ENCODE measurements around the gene MEIOB. TPM values are rescaled to one million over a fixed set of nuclear protein-coding genes. Genes with fewer than 3 reads are reported as not detected.
"Not testable (repeated sequence)": the region's sequence is repeated elsewhere in the genome, so short reads cannot be mapped to it uniquely, and the experiment has no call there.

Gene MEIOB
- total RNA-seq, 1 donor, result not detected

DNA sequence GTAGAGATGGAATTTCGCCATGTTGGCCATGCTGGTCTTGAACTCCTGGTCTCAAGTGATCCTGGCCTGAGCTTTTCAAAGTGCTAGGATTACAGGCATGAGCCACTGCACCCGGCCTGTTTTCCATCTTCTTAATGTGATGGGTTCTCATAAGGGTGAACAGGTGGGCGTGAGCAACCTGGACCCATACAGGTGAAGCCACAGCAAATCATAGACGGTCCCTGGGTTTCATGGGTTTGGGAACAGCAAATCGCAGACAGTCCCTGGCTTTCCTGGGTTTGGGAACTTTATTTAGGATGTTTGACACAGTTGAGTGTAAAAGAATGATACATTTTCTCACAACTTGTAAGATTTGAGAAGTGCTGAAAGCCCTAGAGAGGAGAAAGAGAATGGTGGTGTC, 12.9 kb upstream of the MEIOB start:
- TF ChIP-seq CTCF (IDR thresholded peaks at IDR 0.05; ENCODE audit: insufficient read depth, low read depth, low read length), result no peak
- no peak for DNase-seq (ENCODE audit: low read depth)
- no peak overlapping the region for H3K4me3 ChIP-seq (ENCODE audit: low read depth, low read length)

DNA sequence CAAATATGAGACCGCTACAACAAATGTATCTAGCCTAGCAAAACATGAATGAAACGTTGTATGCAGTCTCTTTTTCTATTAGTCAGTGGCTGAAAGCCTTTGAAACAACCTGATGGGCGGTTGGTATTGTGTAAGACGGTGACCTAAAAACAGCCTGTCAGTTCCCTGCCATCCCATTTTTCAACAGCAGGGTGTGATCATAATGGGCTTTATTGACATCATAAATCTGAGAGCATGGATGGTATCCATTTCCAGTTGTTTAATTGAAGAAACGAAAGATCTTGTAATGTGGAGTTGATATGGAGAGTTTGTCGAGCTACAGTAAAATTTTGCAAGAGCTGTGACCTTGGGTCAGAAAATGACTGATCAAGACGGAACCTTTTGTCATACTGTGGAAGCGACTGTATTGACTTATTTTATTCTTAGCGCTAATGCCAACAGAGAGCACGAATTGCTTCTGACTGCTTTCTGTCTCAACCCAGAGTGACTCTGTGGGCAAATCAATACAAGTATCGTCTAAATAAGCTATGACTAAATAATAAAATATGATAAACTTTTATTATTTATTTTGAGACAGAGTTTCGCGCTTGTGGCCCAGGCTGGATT, 12.3 kb upstream of the MEIOB start:
- TF ChIP-seq CTCF (IDR thresholded peaks at IDR 0.05; ENCODE audit: insufficient read depth, low read depth, low read length), result peak; percentile 11
- DNase-seq (ENCODE audit: low read depth), result peak; percentile 5
- no peak overlapping the region for H3K4me3 ChIP-seq (ENCODE audit: low read depth, low read length)

DNA sequence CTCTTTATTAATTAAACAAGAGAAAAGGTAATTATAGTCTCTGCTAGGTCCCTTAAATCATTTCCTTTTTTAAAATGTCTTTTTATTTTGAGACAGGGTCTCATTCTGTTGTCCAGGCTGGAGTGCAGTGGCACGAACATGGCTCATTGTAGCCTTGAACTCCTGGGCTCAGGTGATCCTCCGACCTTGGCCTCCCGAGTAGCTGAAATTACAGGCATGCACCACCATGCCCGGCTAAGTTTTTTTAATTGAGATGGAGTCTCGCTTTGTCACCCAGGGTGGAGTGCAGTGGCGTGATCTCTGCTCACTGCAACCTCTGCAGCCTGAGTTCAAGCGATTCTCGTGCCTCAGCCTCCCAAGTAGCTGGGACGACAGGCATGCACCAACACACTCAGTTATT, 9.2 kb upstream of the MEIOB start:
- H3K4me3 ChIP-seq (ENCODE audit: low read depth, low read length); DNase-seq (ENCODE audit: low read depth): not testable (repeated sequence)

DNA sequence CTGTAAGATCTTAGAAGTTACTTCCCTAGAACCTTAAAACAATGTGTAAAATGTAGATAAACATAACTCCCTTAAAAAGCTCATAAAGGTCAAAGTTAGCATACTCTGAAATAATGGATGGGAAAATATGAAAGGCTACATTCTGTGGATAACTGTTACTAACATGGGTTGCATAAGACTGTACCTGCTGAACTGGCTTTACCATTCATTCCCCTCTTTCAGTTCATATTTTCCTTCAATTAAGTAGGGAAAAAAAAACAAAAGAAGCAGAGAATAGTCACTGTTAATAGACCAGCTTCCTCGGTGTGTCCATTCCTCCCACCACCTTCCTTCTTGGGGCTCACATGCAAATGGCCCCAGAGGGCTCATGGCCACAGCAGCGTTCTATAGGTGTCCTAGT, 7.5 kb upstream of the MEIOB start:
- no peak overlapping the region for H3K4me3 ChIP-seq (ENCODE audit: low read depth, low read length)
- no peak for TF ChIP-seq CTCF (IDR thresholded peaks at IDR 0.05; ENCODE audit: insufficient read depth, low read depth, low read length)
- no peak for DNase-seq (ENCODE audit: low read depth)

GRCh38 chr16:1878256-1878655, 6.3 kb upstream of the MEIOB start:
- no peak for TF ChIP-seq CTCF (IDR thresholded peaks at IDR 0.05; ENCODE audit: insufficient read depth, low read depth, low read length)
- no peak for DNase-seq (ENCODE audit: low read depth)
- no peak overlapping the region for H3K4me3 ChIP-seq (ENCODE audit: low read depth, low read length)

GRCh38 chr16:1877804-1878203, 5.8 kb upstream of the MEIOB start:
- no peak for TF ChIP-seq CTCF (IDR thresholded peaks at IDR 0.05; ENCODE audit: insufficient read depth, low read depth, low read length)
- H3K4me3 ChIP-seq (ENCODE audit: low read depth, low read length), result no peak overlapping the region
- no peak for DNase-seq (ENCODE audit: low read depth)

DNA sequence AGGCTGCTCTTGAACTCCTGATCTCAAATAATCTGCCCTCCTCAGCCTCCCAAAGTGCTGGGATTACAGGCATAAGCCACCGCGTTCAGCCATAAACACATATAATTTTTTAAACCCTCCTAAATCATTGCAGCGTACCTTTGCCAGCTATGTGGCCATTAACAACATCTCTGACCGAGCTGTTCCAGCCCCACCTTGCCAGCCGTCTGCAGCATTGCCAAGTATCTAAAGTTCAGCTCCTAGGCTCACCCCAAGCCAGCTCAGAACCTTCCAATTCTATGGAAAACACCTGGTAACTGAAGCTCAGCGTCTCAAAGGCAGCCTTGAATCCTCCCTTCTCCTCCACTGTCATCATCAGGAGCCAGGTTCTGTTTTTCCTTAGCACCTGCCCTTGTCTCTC, 5.1 kb upstream of the MEIOB start:
- TF ChIP-seq CTCF (IDR thresholded peaks at IDR 0.05; ENCODE audit: insufficient read depth, low read depth, low read length), result no peak
- H3K4me3 ChIP-seq (ENCODE audit: low read depth, low read length), result no peak overlapping the region
- no peak for DNase-seq (ENCODE audit: low read depth)

All from fibroblast of villous mesenchyme (primary cell).